ENCODE results near the gene TRIM65. TPM values are rescaled to one million over a fixed set of nuclear protein-coding genes. Genes with fewer than 3 reads are reported as not detected.

TRIM65 gene
- total and polyA plus RNA-seq, 2 of the 13 experiments (the other 11 are each of a cell fraction or from before 2014, with no cell fraction given), result 10.3 to 22.4 TPM

GRCh38 chr17:75855310-75856061 lies 41.3 kb downstream of the TRIM65 start, which contains the start of gene WBP2 (continued):
- TF ChIP-seq, protein P1, sequence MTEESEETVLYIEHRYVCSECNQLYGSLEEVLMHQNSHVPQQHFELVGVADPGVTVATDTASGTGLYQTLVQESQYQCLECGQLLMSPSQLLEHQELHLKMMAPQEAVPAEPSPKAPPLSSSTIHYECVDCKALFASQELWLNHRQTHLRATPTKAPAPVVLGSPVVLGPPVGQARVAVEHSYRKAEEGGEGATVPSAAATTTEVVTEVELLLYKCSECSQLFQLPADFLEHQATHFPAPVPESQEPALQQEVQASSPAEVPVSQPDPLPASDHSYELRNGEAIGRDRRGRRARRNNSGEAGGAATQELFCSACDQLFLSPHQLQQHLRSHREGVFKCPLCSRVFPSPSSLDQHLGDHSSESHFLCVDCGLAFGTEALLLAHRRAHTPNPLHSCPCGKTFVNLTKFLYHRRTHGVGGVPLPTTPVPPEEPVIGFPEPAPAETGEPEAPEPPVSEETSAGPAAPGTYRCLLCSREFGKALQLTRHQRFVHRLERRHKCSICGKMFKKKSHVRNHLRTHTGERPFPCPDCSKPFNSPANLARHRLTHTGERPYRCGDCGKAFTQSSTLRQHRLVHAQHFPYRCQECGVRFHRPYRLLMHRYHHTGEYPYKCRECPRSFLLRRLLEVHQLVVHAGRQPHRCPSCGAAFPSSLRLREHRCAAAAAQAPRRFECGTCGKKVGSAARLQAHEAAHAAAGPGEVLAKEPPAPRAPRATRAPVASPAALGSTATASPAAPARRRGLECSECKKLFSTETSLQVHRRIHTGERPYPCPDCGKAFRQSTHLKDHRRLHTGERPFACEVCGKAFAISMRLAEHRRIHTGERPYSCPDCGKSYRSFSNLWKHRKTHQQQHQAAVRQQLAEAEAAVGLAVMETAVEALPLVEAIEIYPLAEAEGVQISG (CRISPR knock-in tag; IDR thresholded peaks at IDR 0.05), result peak; percentile 90
- TF ChIP-seq KLF9 (CRISPR knock-in tag; IDR thresholded peaks at IDR 0.05; ENCODE audit: low read depth) (peak; percentile 85; the same call in 1 of the 2 replicates), ZNF883 (CRISPR knock-in tag; IDR thresholded peaks at IDR 0.05; ENCODE audit: not compliant biosample characterization) (peak; percentile 66), CHD2 (IDR thresholded peaks at IDR 0.05; ENCODE audit: low read depth, low read length) (0 out of 2 replicates have a peak, but pooled peaks have one; percentile 8), NFATC3 (CRISPR knock-in tag; IDR thresholded peaks at IDR 0.05) (no peak), RNF219 (CRISPR knock-in tag; IDR thresholded peaks at IDR 0.05) (no peak; the same call in 1 of the 2 replicates), ZBTB8A (CRISPR knock-in tag; IDR thresholded peaks at IDR 0.05; ENCODE audit: borderline replicate concordance, low read depth) (no peak), ZNF468 (CRISPR knock-in tag; IDR thresholded peaks at IDR 0.05) (no peak), ZSCAN30 (CRISPR knock-in tag; IDR thresholded peaks at IDR 0.05) (no peak; the same call in 1 of the 2 replicates), ZNF570 (CRISPR knock-in tag; IDR thresholded peaks at IDR 0.05; ENCODE audit: borderline replicate concordance) (no peak), ZC3H4 (CRISPR knock-in tag; IDR thresholded peaks at IDR 0.05; ENCODE audit: borderline replicate concordance) (no peak), FLYWCH1 (CRISPR knock-in tag; IDR thresholded peaks at IDR 0.05) (no peak), MAFG (CRISPR knock-in tag; IDR thresholded peaks at IDR 0.05) (no peak), RXRB (CRISPR knock-in tag; IDR thresholded peaks at IDR 0.05; ENCODE audit: borderline replicate concordance) (peak; percentile 61; the same call in 1 of the 2 replicates), POLR2AphosphoS5 (IDR thresholded peaks at IDR 0.05; ENCODE audit: low read depth, low read length) (peak; percentile 94)
- TF ChIP-seq, protein P2, sequence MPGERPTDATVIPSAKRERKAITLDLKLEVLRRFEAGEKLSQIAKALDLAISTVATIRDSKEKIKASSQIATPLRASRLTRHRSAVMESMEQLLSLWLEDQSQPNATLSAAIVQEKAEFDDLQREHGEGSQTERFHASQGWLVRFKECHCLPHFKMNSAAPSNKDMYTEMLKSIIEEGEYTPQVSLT (CRISPR knock-in tag; IDR thresholded peaks at IDR 0.05; ENCODE audit: borderline replicate concordance, low read depth), result no peak
- TF ChIP-seq, protein P3, sequence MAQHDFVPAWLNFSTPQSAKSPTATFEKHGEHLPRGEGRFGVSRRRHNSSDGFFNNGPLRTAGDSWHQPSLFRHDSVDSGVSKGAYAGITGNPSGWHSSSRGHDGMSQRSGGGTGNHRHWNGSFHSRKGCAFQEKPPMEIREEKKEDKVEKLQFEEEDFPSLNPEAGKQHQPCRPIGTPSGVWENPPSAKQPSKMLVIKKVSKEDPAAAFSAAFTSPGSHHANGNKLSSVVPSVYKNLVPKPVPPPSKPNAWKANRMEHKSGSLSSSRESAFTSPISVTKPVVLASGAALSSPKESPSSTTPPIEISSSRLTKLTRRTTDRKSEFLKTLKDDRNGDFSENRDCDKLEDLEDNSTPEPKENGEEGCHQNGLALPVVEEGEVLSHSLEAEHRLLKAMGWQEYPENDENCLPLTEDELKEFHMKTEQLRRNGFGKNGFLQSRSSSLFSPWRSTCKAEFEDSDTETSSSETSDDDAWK (CRISPR knock-in tag; IDR thresholded peaks at IDR 0.05), result no peak

Measured in HepG2 (cell line).